ENCODE measurements around the gene PRKCE.

PRKCE gene

DNA sequence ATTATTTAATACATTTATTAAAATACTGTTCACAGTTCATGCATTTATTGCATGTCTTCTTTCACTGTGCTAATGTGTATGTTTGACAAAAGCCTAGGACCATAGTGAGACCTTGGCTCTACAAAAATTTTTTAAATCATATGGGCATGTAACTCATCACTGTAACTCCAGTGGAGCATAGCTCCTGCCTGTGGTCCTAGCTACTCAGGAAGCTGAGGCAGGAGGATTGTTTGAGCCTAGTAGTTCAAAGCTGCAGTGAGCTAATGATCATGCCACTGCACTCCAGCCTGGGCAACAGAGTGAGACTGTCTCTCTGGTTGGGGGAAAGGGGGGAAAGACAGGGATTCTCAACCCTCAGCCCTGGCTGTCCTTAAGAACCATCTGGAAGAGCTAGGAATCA is 137.8 kb downstream of the PRKCE start:
- no peaks in the 10 kb centered on the region for H3K27me3 ChIP-seq
- TF ChIP-seq, protein P1, sequence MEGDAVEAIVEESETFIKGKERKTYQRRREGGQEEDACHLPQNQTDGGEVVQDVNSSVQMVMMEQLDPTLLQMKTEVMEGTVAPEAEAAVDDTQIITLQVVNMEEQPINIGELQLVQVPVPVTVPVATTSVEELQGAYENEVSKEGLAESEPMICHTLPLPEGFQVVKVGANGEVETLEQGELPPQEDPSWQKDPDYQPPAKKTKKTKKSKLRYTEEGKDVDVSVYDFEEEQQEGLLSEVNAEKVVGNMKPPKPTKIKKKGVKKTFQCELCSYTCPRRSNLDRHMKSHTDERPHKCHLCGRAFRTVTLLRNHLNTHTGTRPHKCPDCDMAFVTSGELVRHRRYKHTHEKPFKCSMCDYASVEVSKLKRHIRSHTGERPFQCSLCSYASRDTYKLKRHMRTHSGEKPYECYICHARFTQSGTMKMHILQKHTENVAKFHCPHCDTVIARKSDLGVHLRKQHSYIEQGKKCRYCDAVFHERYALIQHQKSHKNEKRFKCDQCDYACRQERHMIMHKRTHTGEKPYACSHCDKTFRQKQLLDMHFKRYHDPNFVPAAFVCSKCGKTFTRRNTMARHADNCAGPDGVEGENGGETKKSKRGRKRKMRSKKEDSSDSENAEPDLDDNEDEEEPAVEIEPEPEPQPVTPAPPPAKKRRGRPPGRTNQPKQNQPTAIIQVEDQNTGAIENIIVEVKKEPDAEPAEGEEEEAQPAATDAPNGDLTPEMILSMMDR (IDR thresholded peaks at IDR 0.05; ENCODE audit: low read depth, low read length) = no peak
- H3K4me3 ChIP-seq (ENCODE audit: low read depth, low read length) = no peak overlapping the region
- no peaks in the 10 kb centered on the region for H3K9me3 ChIP-seq
- H3K36me3 ChIP-seq = no peaks in the 10 kb centered on the region
- peaks cover 53% of the 10 kb centered on the region for H3K4me1 ChIP-seq
- no peak for DNase-seq

GRCh38 chr2:45789961-45790723 is 138.7 kb downstream of the PRKCE start:
- H3K4me3 ChIP-seq (ENCODE audit: low read depth, low read length) = no peak overlapping the region
- H3K36me3 ChIP-seq = no peaks in the 10 kb centered on the region
- peaks cover 58% of the 10 kb centered on the region for H3K4me1 ChIP-seq
- no peak for DNase-seq
- TF ChIP-seq, protein P1 (IDR thresholded peaks at IDR 0.05; ENCODE audit: low read depth, low read length) = no peak
- no peaks in the 10 kb centered on the region for H3K27me3 ChIP-seq
- no peaks in the 10 kb centered on the region for H3K9me3 ChIP-seq

GRCh38 chr2:45793305-45793962 is 142.0 kb downstream of the PRKCE start:
- H3K36me3 ChIP-seq = no peaks in the 10 kb centered on the region
- H3K4me3 ChIP-seq (ENCODE audit: low read depth, low read length) = peak overlapping the region; percentile 24
- H3K9me3 ChIP-seq = no peaks in the 10 kb centered on the region
- no peak for DNase-seq
- TF ChIP-seq, protein P1 (IDR thresholded peaks at IDR 0.05; ENCODE audit: low read depth, low read length) = no peak
- H3K4me1 ChIP-seq = peaks cover 34% of the 10 kb centered on the region
- no peaks in the 10 kb centered on the region for H3K27me3 ChIP-seq

- Histone ChIP-seq H3K27me3 (no peaks in the 10 kb centered on the region), H3K4me1 (peaks cover 29% of the 10 kb centered on the region), H3K4me3 (ENCODE audit: low read depth, low read length) (peak overlapping the region; percentile 24), H3K36me3 (no peaks in the 10 kb centered on the region), H3K9me3 (no peaks in the 10 kb centered on the region)
- TF ChIP-seq, protein P1 (IDR thresholded peaks at IDR 0.05; ENCODE audit: low read depth, low read length) = no peak
- DNase-seq = no peak
Measured at GRCh38 chr2:45794134-45794617, 142.7 kb downstream of the PRKCE start.

DNA sequence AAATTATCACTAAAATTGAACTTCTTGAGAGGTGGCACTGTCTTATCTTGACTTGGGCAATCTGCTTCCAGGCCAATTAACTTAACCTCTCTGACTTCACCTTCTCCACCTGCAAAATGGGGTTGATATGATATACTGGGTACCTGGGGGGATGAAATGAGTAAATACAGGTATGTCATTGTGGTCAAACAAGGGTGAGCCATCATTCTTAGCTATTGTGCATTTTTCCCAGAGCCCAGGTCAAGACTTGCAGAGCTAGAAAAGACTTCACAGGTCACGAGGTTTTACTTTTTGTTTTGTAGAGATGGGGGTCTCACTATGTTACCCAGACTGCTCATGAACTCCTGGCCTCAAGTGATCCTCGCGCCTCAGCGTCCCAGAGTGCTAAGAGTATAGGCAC is 145.0 kb downstream of the PRKCE start:
- no peaks in the 10 kb centered on the region for H3K9me3 ChIP-seq
- TF ChIP-seq, protein P1 (IDR thresholded peaks at IDR 0.05; ENCODE audit: low read depth, low read length) = no peak
- DNase-seq = no peak

More for the DNA sequence above, 145.0 kb downstream of the PRKCE start:
- H3K27me3 ChIP-seq = no peaks in the 10 kb centered on the region
- H3K4me1 ChIP-seq = peaks cover 21% of the 10 kb centered on the region
- H3K36me3 ChIP-seq = no peaks in the 10 kb centered on the region
- no peak overlapping the region for H3K4me3 ChIP-seq (ENCODE audit: low read depth, low read length)

All from BE2C (cell line).